CD1c-positive myeloid dendritic cell (primary cell): ENCODE results near the gene FHOD3.

Source experiments
- DNase-seq: peaks from one replicate; pipeline ENCODE4 v3.0.0-alpha.2; 2016; ENCODE audit errors: extremely low spot score

Gene FHOD3

GRCh38 chr18:36409779-36410178 is 112.3 kb downstream of the FHOD3 start:
- DNase-seq = no peak

- no peak for DNase-seq
Measured at GRCh38 chr18:36410346-36410745, 112.8 kb downstream of the FHOD3 start.

- DNase-seq = no peak
Measured at GRCh38 chr18:36411745-36412168, 114.2 kb downstream of the FHOD3 start.

- no peak for DNase-seq
Measured at GRCh38 chr18:36412778-36413177, 115.3 kb downstream of the FHOD3 start.

GRCh38 chr18:36415171-36415570 is 117.7 kb downstream of the FHOD3 start:
- no peak for DNase-seq

GRCh38 chr18:36415625-36416024 is 118.1 kb downstream of the FHOD3 start:
- DNase-seq = no peak

- DNase-seq = no peak
Measured at GRCh38 chr18:36419188-36419899, 121.8 kb downstream of the FHOD3 start.

GRCh38 chr18:36419900-36420531 is 122.5 kb downstream of the FHOD3 start:
- no peak for DNase-seq

- DNase-seq = no peak
Measured at GRCh38 chr18:36420826-36421225, 123.3 kb downstream of the FHOD3 start.

- no peak for DNase-seq
Measured at GRCh38 chr18:36424741-36425142, 127.2 kb downstream of the FHOD3 start.

- DNase-seq = no peak
Measured at GRCh38 chr18:36427369-36427768, 129.9 kb downstream of the FHOD3 start.

- no peak for DNase-seq
Measured at GRCh38 chr18:36427831-36428230, 130.3 kb downstream of the FHOD3 start.

GRCh38 chr18:36428431-36429029 is 131.0 kb downstream of the FHOD3 start:
- DNase-seq = no peak

- DNase-seq = no peak
Measured at GRCh38 chr18:36432880-36433555, 135.5 kb downstream of the FHOD3 start.

- DNase-seq = no peak
Measured at GRCh38 chr18:36436387-36436786, 138.9 kb downstream of the FHOD3 start.

- no peak for DNase-seq
Measured at GRCh38 chr18:36440614-36441013, 143.1 kb downstream of the FHOD3 start.

- DNase-seq = no peak
Measured at GRCh38 chr18:36441426-36442240, 144.1 kb downstream of the FHOD3 start.

GRCh38 chr18:36442717-36443116 is 145.2 kb downstream of the FHOD3 start:
- no peak for DNase-seq

- no peak for DNase-seq
Measured at GRCh38 chr18:36446059-36446458, 148.5 kb downstream of the FHOD3 start.

GRCh38 chr18:36448384-36449290 is 151.1 kb downstream of the FHOD3 start:
- no peak for DNase-seq

- no peak for DNase-seq
Measured at GRCh38 chr18:36449451-36449850, 151.9 kb downstream of the FHOD3 start.
